Panc1 (cell line): ENCODE measurements around the gene SLC39A2.
"Not testable (repeated sequence)": the region's sequence is repeated elsewhere in the genome, so short reads cannot be mapped to it uniquely, and the experiment has no call there.

ENCODE experiments used
- CTCF ChIP-seq: fragments of 450-650 bp; IDR thresholded peaks from 2 replicates; pipeline ENCODE4 v1.5.1; 2017; ENCODE audit warnings: mild to moderate bottlenecking
- POLR2AphosphoS5 ChIP-seq: IDR thresholded peaks from 2 replicates; pipeline ENCODE4 v1.6.1; 2012; ENCODE audit warnings: mild to moderate bottlenecking, low read depth, low read length, moderate library complexity
- SIN3A ChIP-seq: IDR thresholded peaks from 2 replicates; pipeline ENCODE4 v1.6.1; 2012; ENCODE audit warnings: low read depth, mild to moderate bottlenecking, low read length, moderate library complexity, borderline replicate concordance; ENCODE audit not compliant: insufficient read depth

DNA sequence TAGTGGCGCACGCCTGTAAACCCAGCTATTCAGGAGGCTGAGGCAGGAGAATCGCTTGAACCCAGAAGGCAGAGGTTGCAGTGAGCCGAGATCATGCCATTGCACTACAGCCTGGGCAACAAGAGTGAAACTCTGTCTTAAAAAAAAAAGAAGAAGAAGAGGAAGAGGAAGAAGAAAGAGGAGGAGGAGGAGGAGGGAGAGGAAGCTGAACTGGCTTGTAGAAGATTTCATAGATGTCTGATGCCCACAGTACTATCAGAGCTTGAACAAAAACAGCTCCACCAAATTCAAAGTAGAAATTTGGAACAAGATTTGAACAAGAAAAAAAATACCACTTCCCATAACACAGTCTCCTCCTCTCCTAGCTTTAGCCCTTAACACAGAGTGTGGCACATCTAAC is 13.4 kb upstream of the SLC39A2 start:
- not testable (repeated sequence) for TF ChIP-seq CTCF, SIN3A, POLR2AphosphoS5
